Activated CD4-positive, alpha-beta T cell treated with anti-CD3 and anti-CD28 coated beads, Interleukin-2, amount 10 ng/mL, durations not matched to agents 24 days and 14 days (primary cell): ENCODE results near the gene BHLHE41. TPM values are rescaled to one million over a fixed set of nuclear protein-coding genes. Genes with fewer than 3 reads are reported as not detected.

Experiments used
- DNase-seq: peaks from one replicate; pipeline ENCODE4 v3.0.0; 2022
- H3K27ac Mint-ChIP-seq: one replicate; pipeline ENCODE4 v1.8.0; 2022; ENCODE audit warnings: mild to moderate bottlenecking, mixed read lengths
- H3K27me3 Mint-ChIP-seq: one replicate; pipeline ENCODE4 v1.8.0; 2022; ENCODE audit warnings: mixed read lengths
- H3K36me3 Mint-ChIP-seq: one replicate; pipeline ENCODE4 v1.8.0; 2022; ENCODE audit warnings: low read depth, mild to moderate bottlenecking, mixed read lengths
- H3K4me1 Mint-ChIP-seq: one replicate; pipeline ENCODE4 v1.8.0; 2021; ENCODE audit warnings: mixed read lengths
- H3K4me3 Mint-ChIP-seq: one replicate; pipeline ENCODE4 v1.8.0; 2022; ENCODE audit warnings: mild to moderate bottlenecking, moderate library complexity, mixed read lengths
- H3K9me3 Mint-ChIP-seq: one replicate; pipeline ENCODE4 v1.8.0; 2021; ENCODE audit warnings: mixed read lengths
- intact Hi-C: fragments of 100-400 bp; cut with micrococcal nuclease; formaldehyde crosslinking; loops from one replicate; pipeline ENCODE4 v1.15.1; 2023
- total RNA-seq: library from RNA; stranded (reverse); gene quantifications from 2 replicates; pipeline ENCODE4 v1.2.3, GENCODE V29; 2022

BHLHE41 gene
- total RNA-seq, 1 donor from 2014 or later = not detected

- H3K36me3 Mint-ChIP-seq = no peaks in the 10 kb centered on the region
- H3K4me3 Mint-ChIP-seq = peak overlapping the region; percentile 32
- H3K27me3 Mint-ChIP-seq = peaks cover 80% of the 10 kb centered on the region
- intact Hi-C loops = loop anchor here (5.0 to 10.0 kb wide), 3 partner anchors 70 to 1563 kb away; partner anchors contain the start of gene SSPN
- peaks cover 25% of the 10 kb centered on the region for H3K4me1 Mint-ChIP-seq
- no peak for DNase-seq
- no peak overlapping the region for H3K27ac Mint-ChIP-seq
- no peaks in the 10 kb centered on the region for H3K9me3 Mint-ChIP-seq
These were observed 2.6 kb upstream of the BHLHE41 start for GRCh38 chr12:26127404-26127803.

DNA sequence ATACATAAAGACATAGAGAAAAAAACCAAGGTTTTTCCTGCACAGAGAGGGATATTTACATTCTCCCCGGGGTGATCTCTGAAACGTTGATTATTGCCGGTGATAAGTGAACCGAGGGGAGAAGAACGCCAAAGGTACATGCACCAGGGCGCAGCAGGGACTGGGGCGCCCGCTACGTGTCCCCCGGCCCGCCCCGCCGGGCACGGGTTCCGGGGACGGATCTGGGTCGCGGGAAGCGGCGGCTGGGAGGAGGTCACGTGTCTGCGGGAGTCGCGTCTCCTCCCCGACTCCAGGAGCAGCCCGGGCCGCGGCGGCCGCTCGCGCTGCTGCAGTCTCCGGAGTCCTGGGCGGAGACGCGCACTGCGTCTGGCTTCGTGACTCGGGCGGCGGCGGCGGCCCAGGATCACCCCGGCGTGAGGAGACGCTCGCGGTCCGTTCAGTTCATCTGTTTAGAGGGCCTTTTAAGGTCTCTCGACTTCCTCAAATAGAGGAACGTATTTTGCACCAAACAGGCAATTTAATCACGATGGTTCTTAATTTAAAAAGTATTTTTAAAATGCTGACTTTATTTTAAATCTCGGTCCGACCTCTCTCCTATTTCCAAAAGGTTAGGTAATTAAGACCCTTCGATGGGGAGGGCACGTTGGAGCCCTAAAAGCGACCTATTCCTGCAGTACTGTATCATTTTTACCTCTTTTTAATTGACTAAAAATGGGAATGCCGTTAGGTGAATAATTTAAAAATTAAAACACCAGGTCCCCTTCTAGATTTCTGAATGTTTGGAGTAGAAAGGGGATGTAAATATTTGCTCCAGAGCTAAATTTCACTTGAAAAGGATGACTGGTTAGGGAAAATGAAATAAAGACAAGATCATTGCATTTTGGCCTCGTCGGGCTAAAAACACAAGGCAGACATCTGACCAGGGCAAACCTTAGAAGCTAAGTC lies 1.8 kb upstream of the BHLHE41 start:
- Mint-ChIP-seq H3K9me3 (no peaks in the 10 kb centered on the region), H3K27me3 (peaks cover 80% of the 10 kb centered on the region), H3K4me1 (peaks cover 28% of the 10 kb centered on the region), H3K36me3 (no peaks in the 10 kb centered on the region), H3K27ac (no peak overlapping the region), H3K4me3 (peak overlapping the region; percentile 88)
- intact Hi-C loops = loop anchor here (1.0 to 10.0 kb wide), 4 partner anchors 12 to 1562 kb away; partner anchors contain the start of gene SSPN
- DNase-seq = peak; percentile 79

DNA sequence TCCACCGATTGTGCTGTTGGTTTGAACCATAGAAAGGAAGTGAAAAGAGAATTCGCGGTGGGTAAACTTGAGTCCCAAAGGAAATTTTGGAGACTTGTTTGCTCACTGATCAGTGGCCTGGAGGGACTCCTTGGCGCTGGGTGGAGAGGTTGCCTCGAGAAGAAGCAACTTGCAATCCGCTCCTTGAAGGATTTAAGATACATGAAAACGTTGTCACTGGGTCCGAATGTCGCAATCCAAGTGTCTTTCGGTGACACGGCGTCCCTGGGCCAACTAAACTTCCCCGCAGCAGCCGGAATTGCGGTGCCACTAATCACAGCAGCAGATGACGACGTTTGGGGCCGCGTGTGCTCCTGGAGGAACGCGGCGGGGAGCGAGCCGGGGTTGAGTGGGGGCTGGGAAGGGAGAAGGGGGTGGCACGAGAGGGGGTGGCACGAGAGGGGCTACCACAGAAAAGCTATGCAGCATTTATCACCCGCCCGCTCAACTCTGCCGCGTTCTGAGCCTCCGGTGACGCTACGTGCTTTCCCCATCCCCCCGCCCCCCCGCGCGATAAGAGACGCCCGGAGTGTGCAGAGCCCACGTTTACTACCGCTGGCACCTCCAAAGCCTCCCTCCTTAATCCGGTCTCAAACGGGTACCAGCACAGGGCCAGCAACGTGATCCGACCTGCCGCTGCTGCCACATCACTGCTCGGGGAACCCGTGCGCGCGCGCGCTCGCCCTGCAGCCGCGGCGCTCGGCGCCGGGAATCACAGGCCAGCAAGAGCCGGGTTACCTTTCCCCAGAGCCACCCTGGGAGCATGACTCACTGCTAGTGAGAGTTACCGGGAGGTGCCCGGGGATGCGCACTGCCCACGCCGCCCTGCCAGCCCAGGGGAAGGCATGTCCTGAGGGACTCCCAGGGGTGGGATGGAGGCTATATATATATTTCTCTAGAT lies 833 bp upstream of the BHLHE41 start:
- intact Hi-C loops = loop anchor here (1.0 to 10.0 kb wide), 4 partner anchors 11 to 1561 kb away; partner anchors contain the start of gene SSPN

GRCh38 chr12:26123482-26123980 lies 1.3 kb downstream of the BHLHE41 start:
- DNase-seq = no peak
- Mint-ChIP-seq H3K4me3 (peak overlapping the region; percentile 83), H3K27ac (peak overlapping the region; percentile 29), H3K9me3 (no peaks in the 10 kb centered on the region), H3K4me1 (peaks cover 35% of the 10 kb centered on the region), H3K27me3 (peaks cover 78% of the 10 kb centered on the region), H3K36me3 (no peaks in the 10 kb centered on the region)
- intact Hi-C loops = loop anchor here (5.0 to 10.0 kb wide), 5 partner anchors 151 to 1559 kb away; partner anchors contain the start of genes FGFR1OP2, INTS13 and RASSF8

More for the DNA sequence above, 833 bp upstream of the BHLHE41 start:
- Mint-ChIP-seq H3K36me3 (no peaks in the 10 kb centered on the region), H3K9me3 (no peaks in the 10 kb centered on the region), H3K27me3 (peaks cover 81% of the 10 kb centered on the region), H3K4me1 (peaks cover 33% of the 10 kb centered on the region), H3K4me3 (peak overlapping the region; percentile 88), H3K27ac (peak overlapping the region; percentile 48)
- DNase-seq = peak; percentile 74

DNA sequence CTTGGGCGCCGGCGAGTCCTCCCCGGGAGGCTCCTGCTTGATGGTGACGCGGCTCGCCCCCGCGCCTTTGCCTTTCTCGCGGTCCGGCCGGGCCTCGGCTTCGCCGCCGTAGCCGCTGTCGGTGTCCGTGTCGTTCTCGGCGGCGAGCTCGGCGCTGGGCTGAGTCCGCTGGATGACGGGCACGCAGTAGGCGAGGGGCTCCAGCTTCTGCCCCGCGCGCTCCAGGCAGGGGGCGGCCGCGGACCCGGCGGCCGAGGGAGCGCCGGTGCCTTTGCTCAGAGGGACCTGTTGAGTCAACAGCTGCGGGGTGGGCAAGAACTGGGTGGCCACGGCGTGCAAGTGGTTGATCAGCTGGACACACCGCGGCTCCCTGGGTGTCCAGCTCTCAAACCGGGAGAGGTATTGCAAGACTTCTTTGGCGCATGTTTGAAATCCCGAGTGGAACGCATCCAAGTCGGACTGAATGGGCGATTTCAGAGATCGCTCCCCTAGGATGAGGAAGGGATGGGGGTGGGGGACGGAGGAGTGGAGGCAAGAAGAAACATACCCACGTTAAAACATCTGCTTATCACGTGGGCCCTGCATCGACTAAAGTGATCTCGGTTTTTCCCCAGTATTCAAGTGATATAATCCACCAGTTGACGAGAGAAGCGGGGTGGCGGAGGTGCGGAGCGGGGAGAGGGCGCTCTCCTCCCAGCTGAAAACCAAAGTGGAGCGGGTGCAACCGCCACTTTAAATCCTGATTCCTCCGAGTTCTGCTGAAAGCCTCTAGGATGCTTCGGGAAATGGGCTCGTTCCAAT lies 2.0 kb downstream of the BHLHE41 start:
- intact Hi-C loops = loop anchor here (5.0 to 10.0 kb wide), 5 partner anchors 152 to 1558 kb away; partner anchors contain the start of genes FGFR1OP2, INTS13 and RASSF8
- DNase-seq = peak; percentile 66
- peak overlapping the region; percentile 83 for H3K4me3 Mint-ChIP-seq
- no peaks in the 10 kb centered on the region for H3K36me3 Mint-ChIP-seq
- peak overlapping the region; percentile 29 for H3K27ac Mint-ChIP-seq
- peaks cover 35% of the 10 kb centered on the region for H3K4me1 Mint-ChIP-seq
- peaks cover 79% of the 10 kb centered on the region for H3K27me3 Mint-ChIP-seq
- H3K9me3 Mint-ChIP-seq = no peaks in the 10 kb centered on the region

DNA sequence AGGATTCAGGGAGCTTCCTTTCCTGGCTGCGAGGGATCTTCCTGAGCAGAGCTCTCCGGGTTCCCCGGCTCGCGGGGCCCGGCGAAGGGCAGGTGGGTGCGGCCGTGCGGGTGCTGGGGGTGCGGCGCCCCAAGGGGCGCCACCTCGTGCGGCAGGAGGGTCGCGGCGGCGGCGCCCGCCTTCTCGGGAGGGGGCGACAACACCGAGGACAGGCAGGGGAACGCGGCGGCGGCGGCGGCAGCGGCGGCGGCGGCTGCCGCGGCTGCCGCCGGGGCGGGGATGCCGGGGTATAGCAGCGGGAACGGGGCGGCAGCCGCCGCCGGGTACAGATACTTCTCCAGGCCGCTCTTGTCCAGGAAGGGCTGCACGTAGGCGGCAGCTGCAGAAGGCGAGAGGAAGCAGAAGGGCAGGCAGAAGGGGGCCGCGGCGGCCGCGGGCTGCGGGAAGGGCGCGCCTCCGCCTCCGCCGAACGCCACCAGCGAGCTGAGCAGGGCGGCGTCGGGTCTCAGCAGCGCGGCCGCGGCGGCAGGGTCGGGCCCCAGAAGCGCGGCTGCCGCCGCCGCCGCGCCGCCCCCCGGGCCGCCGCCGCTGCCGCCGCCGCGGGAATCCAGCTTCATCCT lies 2.7 kb downstream of the BHLHE41 start:
- no peak overlapping the region for H3K27ac Mint-ChIP-seq
- intact Hi-C loops = loop anchor here (5.0 to 10.0 kb wide), 5 partner anchors 153 to 1557 kb away; partner anchors contain the start of genes FGFR1OP2, INTS13 and RASSF8
- H3K36me3 Mint-ChIP-seq = no peaks in the 10 kb centered on the region
- DNase-seq = peak; percentile 76
- no peaks in the 10 kb centered on the region for H3K9me3 Mint-ChIP-seq
- H3K4me3 Mint-ChIP-seq = peak overlapping the region; percentile 70
- peaks cover 32% of the 10 kb centered on the region for H3K4me1 Mint-ChIP-seq
- peaks cover 77% of the 10 kb centered on the region for H3K27me3 Mint-ChIP-seq

GRCh38 chr12:26121323-26122060 lies 3.3 kb downstream of the BHLHE41 start:
- Mint-ChIP-seq H3K4me3 (peak overlapping the region; percentile 70), H3K27me3 (peaks cover 77% of the 10 kb centered on the region), H3K9me3 (no peaks in the 10 kb centered on the region), H3K27ac (no peak overlapping the region), H3K36me3 (no peaks in the 10 kb centered on the region), H3K4me1 (peaks cover 32% of the 10 kb centered on the region)
- DNase-seq = no peak
- intact Hi-C loops = loop anchor here (5.0 to 10.0 kb wide), 5 partner anchors 153 to 1557 kb away; partner anchors contain the start of genes FGFR1OP2, INTS13 and RASSF8

DNA sequence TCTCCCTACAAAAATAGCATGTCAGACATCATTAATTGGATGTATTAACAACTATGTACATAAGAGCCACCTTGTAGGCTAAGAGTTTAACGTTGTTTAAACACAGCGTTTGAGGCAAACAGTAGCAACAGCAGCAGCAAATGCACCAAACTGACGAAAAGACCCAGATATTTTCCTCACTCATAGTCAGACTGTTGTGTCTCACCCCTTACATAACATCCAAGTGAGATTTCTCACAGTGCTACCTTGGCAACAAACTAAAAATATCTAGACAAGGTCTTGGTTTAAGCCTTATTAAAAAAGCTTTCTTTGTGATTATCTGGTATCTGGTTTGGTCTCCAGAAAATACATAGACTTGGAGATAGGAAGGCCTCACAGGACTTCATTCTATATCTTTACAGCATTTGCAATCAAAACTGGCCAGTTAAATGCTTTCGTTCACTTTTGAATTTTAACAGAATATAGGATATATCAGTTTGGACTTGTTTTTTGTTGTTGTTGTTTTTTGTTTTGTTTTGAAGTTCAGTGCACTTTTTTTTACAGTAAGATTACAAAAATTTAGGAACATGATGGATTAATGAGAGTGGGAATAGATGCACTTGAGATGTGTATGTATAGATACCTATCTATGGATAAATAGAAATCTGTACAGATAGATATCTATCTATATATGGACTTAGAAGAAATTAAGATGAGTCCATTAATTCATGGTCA lies 4.1 kb downstream of the BHLHE41 start:
- H3K4me3 Mint-ChIP-seq = no peak overlapping the region
- H3K27me3 Mint-ChIP-seq = peaks cover 76% of the 10 kb centered on the region

GRCh38 chr12:26119391-26119989 lies 5.3 kb downstream of the BHLHE41 start:
- Mint-ChIP-seq H3K36me3 (no peaks in the 10 kb centered on the region), H3K4me3 (no peak overlapping the region), H3K27ac (no peak overlapping the region), H3K27me3 (peaks cover 79% of the 10 kb centered on the region), H3K9me3 (no peaks in the 10 kb centered on the region), H3K4me1 (peaks cover 24% of the 10 kb centered on the region)
- no peak for DNase-seq
- intact Hi-C loops = loop anchor here (10.0 kb wide), 1 partner anchor 405 kb away; no protein-coding TSS in a partner anchor

More for the DNA sequence above, 4.1 kb downstream of the BHLHE41 start:
- Mint-ChIP-seq H3K4me1 (peaks cover 30% of the 10 kb centered on the region), H3K9me3 (no peaks in the 10 kb centered on the region), H3K36me3 (no peaks in the 10 kb centered on the region), H3K27ac (no peak overlapping the region)
- intact Hi-C loops = loop anchor here (5.0 to 10.0 kb wide), 5 partner anchors 154 to 1556 kb away; partner anchors contain the start of genes FGFR1OP2, INTS13 and RASSF8
- no peak for DNase-seq

GRCh38 chr12:26118308-26118707 lies 6.5 kb downstream of the BHLHE41 start:
- no peak overlapping the region for H3K4me3 Mint-ChIP-seq
- no peak for DNase-seq
- no peak overlapping the region for H3K27ac Mint-ChIP-seq
- peaks cover 72% of the 10 kb centered on the region for H3K27me3 Mint-ChIP-seq
- no peaks in the 10 kb centered on the region for H3K36me3 Mint-ChIP-seq
- no peaks in the 10 kb centered on the region for H3K9me3 Mint-ChIP-seq
- H3K4me1 Mint-ChIP-seq = peaks cover 22% of the 10 kb centered on the region
- intact Hi-C loops = loop anchor here (10.0 kb wide), 1 partner anchor 406 kb away; no protein-coding TSS in a partner anchor
